Raji (cell line): ENCODE data around the gene CYB561.

Source experiments
- POLR2A ChIP-seq: IDR thresholded peaks from 2 replicates; pipeline ENCODE4 v1.6.1; 2011; ENCODE audit warnings: low read depth, low read length, control low read depth; ENCODE audit not compliant: insufficient read depth

Gene CYB561

DNA sequence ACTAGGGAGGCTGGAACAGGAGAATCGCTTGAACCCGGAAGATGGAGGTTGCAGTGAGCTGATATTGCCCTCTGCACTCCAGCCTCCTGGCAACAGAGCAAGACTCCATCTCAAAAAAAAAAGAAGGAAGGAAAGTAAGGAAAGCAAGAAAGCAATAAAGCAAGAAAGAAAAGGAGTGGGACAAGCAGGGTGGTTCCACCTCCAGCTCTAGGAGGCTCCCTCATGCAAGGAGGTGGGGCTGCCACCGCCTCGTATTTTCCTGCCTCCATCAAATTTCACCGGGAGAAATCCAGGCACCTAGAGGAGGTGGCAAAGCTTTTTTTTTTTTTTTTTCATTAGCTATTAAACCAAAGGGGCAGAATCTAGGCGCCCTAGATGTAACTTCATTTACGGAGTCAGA, 1.0 kb downstream of the CYB561 start:
- no peak for TF ChIP-seq POLR2A

DNA sequence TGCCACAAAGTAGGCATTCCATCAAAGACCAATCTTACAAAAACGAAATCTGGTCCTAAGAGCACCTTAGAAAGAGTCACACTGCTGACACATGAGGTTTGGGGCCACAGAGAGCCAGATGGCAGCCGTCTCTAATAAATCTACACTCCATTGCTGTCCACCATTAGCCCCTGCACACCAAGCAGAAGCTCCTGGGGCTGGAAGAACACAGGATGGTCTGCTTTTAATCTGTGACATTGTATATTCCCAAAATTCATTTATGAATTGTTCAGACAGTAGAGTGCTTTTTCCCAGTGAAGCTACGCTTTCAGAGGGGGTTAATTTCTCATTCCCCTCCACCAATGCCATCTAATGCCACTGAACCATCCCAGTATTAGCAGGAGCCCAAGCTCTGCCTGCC, 1.6 kb downstream of the CYB561 start:
- no peak for TF ChIP-seq POLR2A

GRCh38 chr17:63443053-63443452, 3.1 kb downstream of the CYB561 start:
- TF ChIP-seq POLR2A, result no peak

GRCh38 chr17:63442549-63443035, 3.5 kb downstream of the CYB561 start:
- no peak for TF ChIP-seq POLR2A

DNA sequence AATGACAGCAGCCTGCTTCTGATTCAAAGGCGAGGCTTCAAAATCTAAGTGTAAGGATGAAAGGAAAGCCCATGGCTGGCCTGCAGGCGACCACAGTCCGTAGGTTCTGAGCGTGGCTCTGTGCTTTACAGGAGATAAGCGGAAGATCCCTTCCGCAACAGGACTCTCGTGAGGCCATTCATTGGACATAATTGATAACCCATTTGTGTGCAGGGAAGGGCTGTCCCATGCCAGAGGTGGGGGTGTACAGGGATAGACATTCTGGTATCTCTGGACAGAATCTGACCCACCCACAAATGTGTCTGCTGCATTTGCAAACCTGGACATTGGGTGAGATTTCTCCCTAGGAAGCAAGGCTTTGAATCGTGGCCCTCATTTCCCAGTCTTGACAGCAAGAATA, 4.0 kb downstream of the CYB561 start:
- TF ChIP-seq POLR2A, result no peak

GRCh38 chr17:63441654-63442053, 4.5 kb downstream of the CYB561 start:
- TF ChIP-seq POLR2A, result no peak

DNA sequence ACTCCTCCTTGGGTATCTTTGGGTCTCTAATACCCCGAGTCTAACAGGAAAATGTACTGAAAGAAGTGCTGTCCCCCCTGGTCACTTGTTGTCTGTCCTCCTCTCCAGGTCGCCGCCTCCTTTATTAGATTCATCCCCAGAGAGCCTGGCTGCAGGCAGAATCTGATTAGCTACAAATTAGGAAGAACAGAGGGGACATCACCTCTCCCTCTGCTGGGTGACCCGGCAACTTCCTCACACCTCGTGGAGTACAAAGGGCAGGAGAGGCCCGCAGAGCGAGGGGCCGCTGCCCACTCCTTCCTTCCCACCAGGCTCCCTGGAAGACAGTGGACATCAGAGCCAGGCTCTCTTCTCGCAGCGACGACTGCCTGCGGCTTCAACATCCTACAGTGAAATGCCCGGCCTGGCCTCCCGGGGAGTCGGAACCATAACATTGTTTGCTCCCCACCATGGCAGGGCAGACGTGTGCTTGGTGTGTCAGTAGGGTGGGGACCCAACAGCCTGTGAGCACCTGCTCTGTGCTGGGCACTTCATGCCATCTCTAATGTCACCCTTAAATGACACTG, 5.3 kb downstream of the CYB561 start:
- no peak for TF ChIP-seq POLR2A

DNA sequence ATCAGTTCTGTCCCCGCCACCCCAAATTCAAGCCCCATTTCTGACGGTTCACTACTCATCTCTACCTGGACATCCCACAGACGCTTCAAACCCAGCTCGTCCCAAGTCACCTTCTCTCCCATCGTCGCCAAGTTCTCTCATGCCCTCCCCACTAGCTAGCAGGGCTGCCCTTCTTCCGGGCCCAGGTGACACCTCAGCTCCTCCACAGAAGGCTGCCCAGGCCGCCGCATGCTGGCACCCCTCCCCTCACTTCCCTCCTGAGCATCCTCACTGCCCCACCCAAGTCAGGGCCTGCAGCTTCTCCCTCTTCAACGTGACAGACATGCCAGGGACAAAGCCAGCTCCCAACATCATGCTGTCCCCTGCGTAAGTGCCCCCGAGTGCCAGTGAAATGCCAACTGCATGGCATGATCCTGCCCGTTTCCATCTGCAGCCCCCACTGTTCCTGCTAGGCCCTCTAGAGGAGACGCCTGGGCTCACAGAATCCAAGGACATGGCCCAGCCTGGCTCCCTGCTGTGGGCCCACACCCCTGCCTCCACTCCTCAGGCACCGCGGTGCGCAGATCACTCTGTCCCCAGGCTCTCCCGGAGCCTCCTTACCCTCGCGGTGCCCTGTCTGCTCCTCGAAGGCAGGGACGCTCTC, 5.9 kb downstream of the CYB561 start:
- no peak for TF ChIP-seq POLR2A

DNA sequence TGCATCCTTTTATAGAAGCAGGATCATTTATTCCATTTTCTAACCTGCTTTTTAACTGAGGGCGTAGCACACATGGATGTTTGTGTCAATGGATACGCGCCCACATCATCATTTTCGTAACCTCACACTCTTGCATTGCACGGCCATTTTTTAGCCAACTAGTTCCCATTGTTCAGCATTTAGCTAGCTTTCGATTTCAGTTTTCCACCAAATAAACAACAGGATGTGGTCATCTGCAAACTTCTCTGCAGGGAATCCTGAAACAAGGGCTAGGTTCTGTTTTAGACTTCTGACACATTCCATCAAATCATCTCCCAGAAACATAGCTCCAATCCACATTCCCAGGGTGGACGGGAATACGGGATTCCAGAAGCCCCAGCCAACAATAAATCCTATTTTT, 6.4 kb downstream of the CYB561 start:
- no peak for TF ChIP-seq POLR2A

DNA sequence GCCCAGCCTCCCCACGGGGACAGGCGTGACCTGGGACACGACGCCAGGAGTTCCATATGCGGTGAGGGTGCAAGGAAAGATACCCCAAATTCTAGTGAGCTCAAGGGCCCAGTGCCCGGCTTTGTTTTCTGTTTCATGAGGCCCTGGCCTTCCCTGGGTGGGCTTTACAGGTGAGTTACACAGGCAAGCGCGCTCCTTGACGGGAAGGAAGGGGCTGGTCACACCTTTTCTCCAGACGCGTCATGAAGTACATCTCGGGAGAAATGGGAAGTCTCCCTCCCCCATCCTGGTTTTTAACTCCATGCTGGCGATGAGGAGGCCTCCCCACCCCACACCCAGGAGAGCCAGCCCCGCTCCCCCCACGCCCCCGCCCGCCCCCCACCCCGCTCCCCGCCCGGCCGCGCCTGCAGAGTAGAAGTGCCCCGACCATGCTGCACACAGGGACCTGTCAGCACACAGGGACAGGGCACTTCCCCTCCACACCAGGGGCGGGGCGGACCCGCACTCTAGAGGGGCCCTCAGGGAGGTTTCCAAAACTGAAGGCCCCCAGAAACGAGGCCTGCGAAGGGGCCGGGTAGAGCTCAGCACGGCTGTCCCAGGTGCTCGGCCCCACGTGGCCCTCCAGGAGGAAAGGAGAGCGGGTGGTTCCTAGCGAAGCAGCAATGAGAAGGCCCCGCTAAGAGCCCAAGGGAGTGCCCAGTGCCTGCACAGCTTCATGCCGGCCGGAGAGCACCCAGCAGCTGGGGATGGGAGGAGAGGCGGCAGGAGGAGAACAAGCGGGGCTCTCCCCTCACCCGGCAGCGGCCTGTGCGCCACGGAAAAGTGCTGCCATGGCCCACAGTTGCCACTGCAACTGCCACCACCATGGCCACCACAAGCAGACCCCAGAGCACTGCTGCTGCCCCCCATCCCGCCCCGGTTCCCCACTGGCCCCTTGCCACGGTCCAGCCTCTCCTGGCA, 7.7 kb downstream of the CYB561 start:
- no peak for TF ChIP-seq POLR2A

GRCh38 chr17:63437287-63438091, 8.6 kb downstream of the CYB561 start:
- no peak for TF ChIP-seq POLR2A

DNA sequence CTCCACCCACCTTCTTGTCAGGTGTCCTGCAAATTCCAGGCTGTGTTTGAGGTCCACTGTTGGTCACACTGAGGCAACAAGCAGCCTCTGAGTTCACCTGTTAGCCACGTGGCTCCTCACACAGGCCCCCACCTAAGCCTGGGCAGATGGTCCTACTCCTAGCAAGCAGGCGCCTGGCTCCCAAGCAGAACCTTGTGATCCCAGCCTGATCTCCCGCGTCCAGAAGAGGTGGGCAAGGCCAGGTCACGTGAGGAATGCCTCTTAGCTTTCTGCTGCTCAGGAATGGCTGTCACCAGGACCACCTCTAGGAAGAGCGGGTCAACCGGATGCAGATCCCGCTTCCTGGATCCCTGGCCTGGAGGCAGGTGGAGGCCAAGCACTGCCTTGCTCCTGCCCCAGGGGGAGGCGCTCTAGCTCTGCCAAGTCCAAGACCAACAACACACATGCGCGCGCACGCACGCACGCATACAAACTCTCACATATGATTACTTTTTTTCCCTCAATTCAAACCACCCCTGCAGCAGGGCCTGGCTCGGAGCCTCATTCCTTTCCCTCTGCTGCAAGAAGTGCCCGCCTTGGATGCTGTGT, 9.5 kb downstream of the CYB561 start:
- TF ChIP-seq POLR2A, result no peak

GRCh38 chr17:63435681-63436522, 10.2 kb downstream of the CYB561 start:
- TF ChIP-seq POLR2A, result no peak
